ENCODE results near the gene HERC2.
"Not testable (repeated sequence)": the region's sequence is repeated elsewhere in the genome, so short reads cannot be mapped to it uniquely, and the experiment has no call there.

DNA sequence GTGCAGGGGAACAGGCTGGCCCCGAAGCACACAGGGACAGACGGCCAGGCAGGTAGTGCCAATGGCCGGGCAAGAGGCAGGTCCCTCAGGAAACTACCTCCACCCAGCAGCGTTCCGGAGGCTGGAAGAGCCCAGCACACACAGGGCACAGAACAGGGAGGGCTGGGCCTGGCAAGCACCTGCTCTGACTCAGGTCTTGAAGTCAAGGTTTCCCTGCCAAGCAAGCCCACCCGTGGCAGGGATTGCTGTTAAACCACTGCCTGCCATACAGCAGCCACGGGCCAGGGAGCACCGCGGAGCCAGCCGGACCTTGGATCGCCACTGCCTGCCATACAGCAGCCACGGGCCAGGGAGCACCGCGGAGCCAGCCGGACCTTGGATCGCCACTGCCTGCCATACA is 200.4 kb downstream of the HERC2 start:
- not testable (repeated sequence) for TF ChIP-seq POLR2A (IDR thresholded peaks at IDR 0.05)
- TF ChIP-seq, protein P1, sequence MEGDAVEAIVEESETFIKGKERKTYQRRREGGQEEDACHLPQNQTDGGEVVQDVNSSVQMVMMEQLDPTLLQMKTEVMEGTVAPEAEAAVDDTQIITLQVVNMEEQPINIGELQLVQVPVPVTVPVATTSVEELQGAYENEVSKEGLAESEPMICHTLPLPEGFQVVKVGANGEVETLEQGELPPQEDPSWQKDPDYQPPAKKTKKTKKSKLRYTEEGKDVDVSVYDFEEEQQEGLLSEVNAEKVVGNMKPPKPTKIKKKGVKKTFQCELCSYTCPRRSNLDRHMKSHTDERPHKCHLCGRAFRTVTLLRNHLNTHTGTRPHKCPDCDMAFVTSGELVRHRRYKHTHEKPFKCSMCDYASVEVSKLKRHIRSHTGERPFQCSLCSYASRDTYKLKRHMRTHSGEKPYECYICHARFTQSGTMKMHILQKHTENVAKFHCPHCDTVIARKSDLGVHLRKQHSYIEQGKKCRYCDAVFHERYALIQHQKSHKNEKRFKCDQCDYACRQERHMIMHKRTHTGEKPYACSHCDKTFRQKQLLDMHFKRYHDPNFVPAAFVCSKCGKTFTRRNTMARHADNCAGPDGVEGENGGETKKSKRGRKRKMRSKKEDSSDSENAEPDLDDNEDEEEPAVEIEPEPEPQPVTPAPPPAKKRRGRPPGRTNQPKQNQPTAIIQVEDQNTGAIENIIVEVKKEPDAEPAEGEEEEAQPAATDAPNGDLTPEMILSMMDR (IDR thresholded peaks at IDR 0.05): not testable (repeated sequence)
